GM21360 (cell line): ENCODE data around the gene LDLRAD4.
"Not testable (repeated sequence)": the region's sequence is repeated elsewhere in the genome, so short reads cannot be mapped to it uniquely, and the experiment has no call there.

Experiments used
- ATAC-seq: cut with Tn5 transposase; IDR thresholded peaks from one replicate; pipeline ENCODE4 v1.9.1; 2021; ENCODE audit warnings: mild to moderate bottlenecking, moderate library complexity; ENCODE audit not compliant: unreplicated experiment

The LDLRAD4 gene

GRCh38 chr18:13328213-13328612, 109.7 kb downstream of the LDLRAD4 start:
- ATAC-seq: no peak

GRCh38 chr18:13330996-13331395, 112.4 kb downstream of the LDLRAD4 start:
- ATAC-seq: no peak

GRCh38 chr18:13331846-13332245, 113.3 kb downstream of the LDLRAD4 start:
- ATAC-seq: no peak

GRCh38 chr18:13332874-13333273, 114.3 kb downstream of the LDLRAD4 start:
- no peak for ATAC-seq

GRCh38 chr18:13335903-13336302, 117.3 kb downstream of the LDLRAD4 start:
- no peak for ATAC-seq

- ATAC-seq: no peak
Measured at GRCh38 chr18:13336841-13337240, 118.3 kb downstream of the LDLRAD4 start.

- ATAC-seq: no peak
Measured at GRCh38 chr18:13337369-13337768, 118.8 kb downstream of the LDLRAD4 start.

GRCh38 chr18:13338318-13338717, 119.8 kb downstream of the LDLRAD4 start:
- no peak for ATAC-seq

- ATAC-seq: no peak
Measured at GRCh38 chr18:13339653-13340052, 121.1 kb downstream of the LDLRAD4 start.

GRCh38 chr18:13346449-13346848, 127.9 kb downstream of the LDLRAD4 start:
- not testable (repeated sequence) for ATAC-seq

- ATAC-seq: no peak
Measured at GRCh38 chr18:13353084-13353823, 134.7 kb downstream of the LDLRAD4 start.

GRCh38 chr18:13354402-13354801, 135.8 kb downstream of the LDLRAD4 start:
- no peak for ATAC-seq

- ATAC-seq: no peak
Measured at GRCh38 chr18:13356032-13356431, 137.5 kb downstream of the LDLRAD4 start.

GRCh38 chr18:13357289-13357688, 138.7 kb downstream of the LDLRAD4 start:
- ATAC-seq: no peak

- ATAC-seq: no peak
Measured at GRCh38 chr18:13359210-13359609, 140.7 kb downstream of the LDLRAD4 start.

GRCh38 chr18:13361431-13361830, 142.9 kb downstream of the LDLRAD4 start:
- ATAC-seq: no peak

- no peak for ATAC-seq
Measured at GRCh38 chr18:13362051-13362450, 143.5 kb downstream of the LDLRAD4 start.

- ATAC-seq: no peak
Measured at GRCh38 chr18:13362607-13363006, 144.0 kb downstream of the LDLRAD4 start.

GRCh38 chr18:13363359-13363758, 144.8 kb downstream of the LDLRAD4 start:
- no peak for ATAC-seq

GRCh38 chr18:13364721-13365205, 146.2 kb downstream of the LDLRAD4 start:
- ATAC-seq: no peak

GRCh38 chr18:13366131-13366530, 147.6 kb downstream of the LDLRAD4 start:
- ATAC-seq: no peak

- ATAC-seq: no peak
Measured at GRCh38 chr18:13366541-13366940, 148.0 kb downstream of the LDLRAD4 start.
